ENCODE results near the gene VIPR2.

- TF ChIP-seq, protein P1, sequence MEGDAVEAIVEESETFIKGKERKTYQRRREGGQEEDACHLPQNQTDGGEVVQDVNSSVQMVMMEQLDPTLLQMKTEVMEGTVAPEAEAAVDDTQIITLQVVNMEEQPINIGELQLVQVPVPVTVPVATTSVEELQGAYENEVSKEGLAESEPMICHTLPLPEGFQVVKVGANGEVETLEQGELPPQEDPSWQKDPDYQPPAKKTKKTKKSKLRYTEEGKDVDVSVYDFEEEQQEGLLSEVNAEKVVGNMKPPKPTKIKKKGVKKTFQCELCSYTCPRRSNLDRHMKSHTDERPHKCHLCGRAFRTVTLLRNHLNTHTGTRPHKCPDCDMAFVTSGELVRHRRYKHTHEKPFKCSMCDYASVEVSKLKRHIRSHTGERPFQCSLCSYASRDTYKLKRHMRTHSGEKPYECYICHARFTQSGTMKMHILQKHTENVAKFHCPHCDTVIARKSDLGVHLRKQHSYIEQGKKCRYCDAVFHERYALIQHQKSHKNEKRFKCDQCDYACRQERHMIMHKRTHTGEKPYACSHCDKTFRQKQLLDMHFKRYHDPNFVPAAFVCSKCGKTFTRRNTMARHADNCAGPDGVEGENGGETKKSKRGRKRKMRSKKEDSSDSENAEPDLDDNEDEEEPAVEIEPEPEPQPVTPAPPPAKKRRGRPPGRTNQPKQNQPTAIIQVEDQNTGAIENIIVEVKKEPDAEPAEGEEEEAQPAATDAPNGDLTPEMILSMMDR (IDR thresholded peaks at IDR 0.05 in 8 of 11, conservative IDR thresholded peaks at IDR 0.05 in 3 of 11): no peak
- no peak for TF ChIP-seq POLR2AphosphoS5 (IDR thresholded peaks at IDR 0.05)
Observed at GRCh38 chr7:159010937-159011721, 133.5 kb downstream of the VIPR2 start.
